Neural progenitor cell (in vitro differentiated cells): ENCODE results near the gene SYDE1. TPM values are rescaled to one million over a fixed set of nuclear protein-coding genes. Genes with fewer than 3 reads are reported as not detected.
"Not testable (repeated sequence)": the region's sequence is repeated elsewhere in the genome, so short reads cannot be mapped to it uniquely, and the experiment has no call there.

Experiments used
- DNase-seq: peaks from one replicate; pipeline ENCODE4 v3.0.0-alpha.2; 2016; ENCODE audit warnings: low spot score
- H2AFZ ChIP-seq: fragments of 200-600 bp; sonication (generic); replicated peaks from 2 replicates; pipeline ENCODE4 v1.6.1; 2016; ENCODE audit warnings: antibody characterized with exemption
- H3F3A ChIP-seq: fragments of 200-600 bp; sonication (generic); 2 replicates; pipeline ENCODE4 v1.6.1; 2016; ENCODE audit warnings: antibody characterized with exemption, low read depth
- H3K27ac ChIP-seq: fragments of 200-600 bp; sonication (generic); 2 replicates; pipeline ENCODE4 v1.5.1; 2016; ENCODE audit warnings: mild to moderate bottlenecking
- H3K27me3 ChIP-seq: fragments of 200-600 bp; sonication (generic); 2 replicates; pipeline ENCODE4 v1.6.1; 2016; ENCODE audit warnings: mild to moderate bottlenecking, moderate library complexity
- H3K36me3 ChIP-seq: fragments of 200-600 bp; sonication (generic); 2 replicates; pipeline ENCODE4 v1.5.1; 2016
- H3K4me1 ChIP-seq: fragments of 200-600 bp; sonication (generic); 2 replicates; pipeline ENCODE4 v1.6.1; 2016; ENCODE audit warnings: mixed run types
- H3K4me2 ChIP-seq: fragments of 200-600 bp; sonication (generic); 2 replicates; pipeline ENCODE4 v1.6.1; 2016
- H3K4me3 ChIP-seq: fragments of 200-600 bp; sonication (generic); 2 replicates; pipeline ENCODE4 v1.5.1; 2016
- H3K79me2 ChIP-seq: fragments of 200-600 bp; sonication (generic); 2 replicates; pipeline ENCODE4 v1.6.1; 2016; ENCODE audit warnings: low read depth
- H3K9ac ChIP-seq: fragments of 200-600 bp; sonication (generic); 2 replicates; pipeline ENCODE4 v1.6.1; 2016
- H3K9me3 ChIP-seq: fragments of 200-600 bp; sonication (generic); 2 replicates; pipeline ENCODE4 v1.5.1; 2016; ENCODE audit warnings: low read depth
- H4K20me1 ChIP-seq: fragments of 200-600 bp; sonication (generic); 2 replicates; pipeline ENCODE4 v1.6.1; 2016; ENCODE audit warnings: low read depth
- H3K27ac Mint-ChIP-seq: 3 replicates; pipeline ENCODE4 v1.8.0; 2021; ENCODE audit warnings: mixed read lengths
- H3K27me3 Mint-ChIP-seq: 2 replicates; pipeline ENCODE4 v1.8.0; 2022; ENCODE audit warnings: low read depth, mild to moderate bottlenecking, inconsistent platforms, moderate library complexity, mixed read lengths; ENCODE audit not compliant: insufficient read depth
- H3K36me3 Mint-ChIP-seq: 3 replicates; pipeline ENCODE4 v1.8.0; 2021; ENCODE audit warnings: mixed read lengths
- H3K4me1 Mint-ChIP-seq: 3 replicates; pipeline ENCODE4 v1.8.0; 2021; ENCODE audit warnings: mixed read lengths
- H3K4me3 Mint-ChIP-seq: 3 replicates; pipeline ENCODE4 v1.8.0; 2021; ENCODE audit warnings: mild to moderate bottlenecking, moderate library complexity, mixed read lengths
- H3K9me3 Mint-ChIP-seq: 3 replicates; pipeline ENCODE4 v1.8.0; 2020; ENCODE audit warnings: mixed read lengths
- CTCF ChIP-seq: fragments of 200-600 bp; sonication (generic); IDR thresholded peaks from 2 replicates; pipeline ENCODE4 v1.5.1; 2017; ENCODE audit warnings: antibody characterized with exemption, mild to moderate bottlenecking
- EZH2 ChIP-seq: fragments of 200-600 bp; sonication (generic); IDR thresholded peaks from 2 replicates; pipeline ENCODE4 v1.6.1; 2017; ENCODE audit warnings: antibody characterized with exemption, mild to moderate bottlenecking, moderate library complexity
- EZH2phosphoT487 ChIP-seq: fragments of 200-600 bp; sonication (generic); IDR thresholded peaks from 2 replicates; pipeline ENCODE4 v1.6.1; 2017; ENCODE audit warnings: antibody characterized with exemption
- total RNA-seq: library from RNA; depleted of rRNA; stranded (reverse); fragments of >200 nt; gene quantifications from 2 replicates; pipeline ENCODE4 v1.2.3, GENCODE V29; 2015; ENCODE audit warnings: low replicate concordance

SYDE1 gene
- total RNA-seq, 1 donor from 2014 or later, result 8.0 TPM

- no peaks in the 10 kb centered on the region for H3K4me1 Mint-ChIP-seq
- H3K27ac Mint-ChIP-seq, result no peak overlapping the region
- Histone ChIP-seq H3K79me2 (no peaks in the 10 kb centered on the region), H3K4me2 (no peak overlapping the region), H3F3A (no peaks in the 10 kb centered on the region), H3K4me3 (no peak overlapping the region), H3K36me3 (no peaks in the 10 kb centered on the region), H3K4me1 (no peaks in the 10 kb centered on the region), H2AFZ (no peak overlapping the region), H3K9me3 (no peaks in the 10 kb centered on the region), H3K9ac (no peak overlapping the region), H3K27ac (no peak overlapping the region), H3K27me3 (peaks cover 4% of the 10 kb centered on the region), H4K20me1 (no peaks in the 10 kb centered on the region)
- peaks cover 3% of the 10 kb centered on the region for H3K27me3 Mint-ChIP-seq
- H3K36me3 Mint-ChIP-seq, result no peaks in the 10 kb centered on the region
- H3K4me3 Mint-ChIP-seq, result no peak overlapping the region
- TF ChIP-seq EZH2phosphoT487 (no peak), CTCF (no peak), EZH2 (no peak)
- no peaks in the 10 kb centered on the region for H3K9me3 Mint-ChIP-seq
- DNase-seq, result no peak
These were observed 14.2 kb upstream of the SYDE1 start for GRCh38 chr19:15093001-15093400.

- Histone ChIP-seq H3K79me2 (no peaks in the 10 kb centered on the region), H2AFZ (no peak overlapping the region), H3K9me3 (no peaks in the 10 kb centered on the region), H3K36me3 (no peaks in the 10 kb centered on the region), H3K27ac (no peak overlapping the region), H3K27me3 (no peaks in the 10 kb centered on the region), H3K4me3 (no peak overlapping the region), H3K9ac (no peak overlapping the region), H3F3A (no peaks in the 10 kb centered on the region), H4K20me1 (no peaks in the 10 kb centered on the region), H3K4me2 (no peak overlapping the region), H3K4me1 (no peaks in the 10 kb centered on the region)
- TF ChIP-seq CTCF (no peak), EZH2 (no peak), EZH2phosphoT487 (no peak)
- no peaks in the 10 kb centered on the region for H3K9me3 Mint-ChIP-seq
- no peak overlapping the region for H3K27ac Mint-ChIP-seq
- H3K36me3 Mint-ChIP-seq, result no peaks in the 10 kb centered on the region
- no peak overlapping the region for H3K4me3 Mint-ChIP-seq
- no peak for DNase-seq
- H3K4me1 Mint-ChIP-seq, result no peaks in the 10 kb centered on the region
- H3K27me3 Mint-ChIP-seq, result peaks cover 5% of the 10 kb centered on the region
These were observed 11.0 kb upstream of the SYDE1 start for GRCh38 chr19:15096223-15096622.

- not testable (repeated sequence) for H3F3A ChIP-seq, H3K4me1 Mint-ChIP-seq, H3K27ac ChIP-seq, H3K36me3 Mint-ChIP-seq, H3K4me1 ChIP-seq, H4K20me1 ChIP-seq, H3K4me2 ChIP-seq, H3K9ac ChIP-seq, H3K79me2 ChIP-seq, H3K36me3 ChIP-seq, H3K4me3 ChIP-seq, H2AFZ ChIP-seq, DNase-seq, H3K27me3 Mint-ChIP-seq, H3K27ac Mint-ChIP-seq, H3K27me3 ChIP-seq, H3K4me3 Mint-ChIP-seq, H3K9me3 ChIP-seq, H3K9me3 Mint-ChIP-seq
These were observed 9.2 kb upstream of the SYDE1 start for GRCh38 chr19:15097980-15098379.

GRCh38 chr19:15098460-15098859, 8.7 kb upstream of the SYDE1 start:
- no peaks in the 10 kb centered on the region for H3K36me3 ChIP-seq
- no peak for DNase-seq
- no peaks in the 10 kb centered on the region for H4K20me1 ChIP-seq
- no peaks in the 10 kb centered on the region for H3K9me3 ChIP-seq
- peaks cover 6% of the 10 kb centered on the region for H3K27me3 Mint-ChIP-seq
- no peaks in the 10 kb centered on the region for H3K4me1 Mint-ChIP-seq
- H3F3A ChIP-seq, result no peaks in the 10 kb centered on the region
- no peak overlapping the region for H3K9ac ChIP-seq
- no peak overlapping the region for H3K27ac Mint-ChIP-seq
- no peak for TF ChIP-seq CTCF
- no peak for TF ChIP-seq EZH2phosphoT487
- TF ChIP-seq EZH2, result no peak
- H3K9me3 Mint-ChIP-seq, result peaks cover 14% of the 10 kb centered on the region
- H3K79me2 ChIP-seq, result no peaks in the 10 kb centered on the region
- no peaks in the 10 kb centered on the region for H3K36me3 Mint-ChIP-seq
- H3K4me2 ChIP-seq, result no peak overlapping the region
- no peak overlapping the region for H3K4me3 Mint-ChIP-seq
- H3K4me1 ChIP-seq, result no peaks in the 10 kb centered on the region
- H3K4me3 ChIP-seq, result no peak overlapping the region
- no peaks in the 10 kb centered on the region for H3K27me3 ChIP-seq
- no peak overlapping the region for H3K27ac ChIP-seq
- H2AFZ ChIP-seq, result no peak overlapping the region
